Activated T-cell treated with anti-CD3 and anti-CD28 coated beads for 1 hour (primary cell): Measurements from ENCODE around the gene NSUN2.
"Not testable (repeated sequence)": the region's sequence is repeated elsewhere in the genome, so short reads cannot be mapped to it uniquely, and the experiment has no call there.

ENCODE experiments used
- DNase-seq: peaks from one replicate; pipeline ENCODE4 v3.0.0-alpha.2; 2020; ENCODE audit warnings: low read depth

Gene NSUN2

DNA sequence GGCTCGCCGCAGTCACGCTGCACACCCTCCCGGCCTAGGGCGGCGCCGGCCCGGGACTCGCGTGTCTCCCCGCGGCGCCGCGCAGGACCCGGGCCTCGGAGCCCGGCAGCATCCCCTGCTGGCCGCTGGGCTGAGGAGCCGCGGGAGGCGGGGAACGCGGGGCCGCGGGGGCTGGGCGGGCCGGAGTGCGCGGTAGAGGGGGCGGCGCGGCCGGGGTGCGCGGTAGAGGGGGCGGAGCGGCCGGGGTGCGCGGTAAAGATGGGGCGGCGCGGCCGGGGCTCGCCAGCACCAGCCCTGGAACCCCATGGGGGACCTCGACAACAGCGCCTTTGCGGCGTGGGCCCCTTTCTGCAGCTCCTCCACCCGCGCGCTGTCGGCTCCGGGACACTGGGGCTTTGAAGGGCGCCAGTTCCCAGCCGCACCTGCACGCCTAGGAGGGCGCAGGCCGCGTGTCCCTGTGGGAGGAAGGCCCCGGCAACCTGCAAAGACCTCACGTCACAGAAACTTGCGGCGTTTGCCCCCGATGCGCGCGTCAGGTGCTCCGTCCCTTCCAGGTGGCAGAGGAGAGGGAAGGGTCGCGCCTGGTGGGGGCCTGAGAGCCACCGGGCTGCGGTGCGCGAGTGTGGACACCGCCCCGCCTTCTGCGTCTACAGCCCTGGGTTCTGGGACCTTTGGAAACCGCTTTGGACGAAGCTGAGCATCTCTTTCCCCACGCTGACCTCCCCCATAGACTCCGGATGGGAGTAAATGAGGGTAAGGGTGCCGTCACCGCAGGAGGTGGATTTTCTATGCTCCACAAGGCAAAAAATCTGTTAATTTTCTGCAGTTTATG lies 49.6 kb downstream of the NSUN2 start:
- DNase-seq, result no peak

DNA sequence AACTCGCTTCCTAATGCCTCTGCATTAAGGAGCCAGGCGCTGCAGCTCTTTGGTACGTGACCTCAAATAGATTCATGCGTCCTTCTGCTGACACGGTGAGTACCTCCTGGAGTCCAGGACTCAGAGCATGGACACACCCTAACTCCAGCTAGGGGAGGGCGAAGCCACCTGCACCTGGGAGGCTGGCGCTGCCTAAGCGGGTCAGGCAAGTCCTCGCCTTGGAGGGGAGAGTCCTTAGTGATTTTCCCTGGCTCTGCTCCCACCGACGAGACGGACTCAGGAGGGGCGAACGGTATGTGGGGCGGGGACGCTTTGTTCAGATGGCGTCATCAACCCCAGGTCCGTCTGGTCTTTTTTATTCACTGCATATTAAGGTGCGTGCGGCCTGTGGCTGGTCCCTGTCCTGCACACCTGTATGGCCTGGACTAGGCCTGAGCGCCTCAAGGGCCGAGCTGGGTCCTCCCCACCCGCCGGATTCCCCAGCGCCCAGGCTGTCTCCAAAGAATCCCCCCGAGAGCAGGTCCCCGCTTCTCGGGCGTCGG lies 50.3 kb downstream of the NSUN2 start:
- DNase-seq, result no peak

DNA sequence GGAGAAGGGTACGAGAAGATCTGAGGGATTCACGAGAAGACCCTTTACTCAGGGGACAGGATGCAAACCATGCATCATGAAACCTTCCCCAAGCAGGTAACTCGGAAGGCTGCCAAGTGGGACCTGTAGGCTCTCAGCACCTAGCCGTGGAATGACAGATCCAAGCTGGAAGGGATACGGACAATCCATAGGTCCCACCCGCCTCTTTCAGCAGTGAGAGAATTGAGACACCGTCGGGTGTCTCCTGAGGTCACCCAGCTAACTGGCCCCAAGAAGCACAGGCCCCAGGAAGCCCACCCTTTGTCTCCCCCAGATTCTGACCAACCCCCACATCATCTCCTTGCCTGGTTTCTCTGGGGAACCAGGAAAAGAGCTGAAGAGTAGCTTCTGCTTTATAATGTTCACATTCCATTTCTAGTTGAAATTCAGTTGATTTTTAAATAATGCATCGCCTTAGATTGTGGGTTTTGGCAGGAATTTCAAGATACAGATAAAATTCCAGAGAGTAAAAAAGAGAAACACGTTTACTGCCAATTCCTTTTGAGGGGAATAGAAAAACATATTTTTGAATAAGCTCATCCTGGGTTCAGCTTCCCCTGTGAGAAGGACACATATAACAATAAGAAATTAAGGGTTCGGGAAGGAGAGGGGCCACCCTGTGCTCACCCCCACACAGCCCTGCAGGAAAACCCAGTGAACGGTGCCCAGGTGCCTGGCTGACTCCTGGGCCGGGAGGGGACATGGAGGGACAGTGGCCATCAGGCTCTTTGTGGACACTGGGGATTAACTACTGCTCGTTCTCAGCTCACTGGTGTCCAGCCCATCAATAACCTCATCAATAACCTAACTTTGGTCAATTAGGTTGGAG lies 51.1 kb downstream of the NSUN2 start:
- DNase-seq, result no peak

DNA sequence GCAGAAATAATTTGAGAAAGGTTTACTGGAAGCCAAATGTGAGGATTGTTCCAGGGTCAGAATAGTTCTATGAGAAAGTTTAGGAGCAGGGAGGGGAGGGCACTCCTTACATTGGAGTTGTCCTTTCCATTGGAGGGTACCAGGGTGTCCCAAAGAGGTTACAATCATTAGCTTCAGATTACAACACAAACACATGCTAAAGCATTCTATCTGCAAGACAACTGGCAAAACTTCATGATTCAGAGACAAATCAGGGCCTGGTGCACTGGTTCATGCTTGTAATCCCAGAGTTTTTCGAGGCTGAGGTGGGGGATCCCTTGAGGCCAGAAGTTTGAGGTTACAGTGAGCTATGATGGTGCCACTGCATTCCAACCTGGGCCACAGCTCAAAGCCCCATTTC lies 51.8 kb downstream of the NSUN2 start:
- no peak for DNase-seq

DNA sequence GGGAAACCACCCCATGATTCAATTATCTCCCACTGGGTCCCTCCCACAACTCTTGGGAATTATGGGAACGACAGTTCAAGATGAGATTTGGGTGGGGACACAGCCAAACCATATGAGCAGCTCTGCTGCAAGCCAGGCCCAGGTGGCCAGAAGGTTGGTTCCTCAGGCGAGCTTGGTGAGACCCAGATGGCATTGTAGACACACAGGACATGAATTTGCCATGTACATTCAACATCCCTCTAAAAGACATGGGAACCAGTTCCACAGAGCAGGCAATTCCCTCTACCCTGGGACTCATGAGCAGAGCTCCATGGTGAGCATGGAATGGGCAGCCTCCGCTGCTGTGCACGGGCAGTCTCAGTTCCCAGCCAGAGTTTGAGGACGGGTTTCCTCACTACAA lies 53.3 kb downstream of the NSUN2 start:
- no peak for DNase-seq

DNA sequence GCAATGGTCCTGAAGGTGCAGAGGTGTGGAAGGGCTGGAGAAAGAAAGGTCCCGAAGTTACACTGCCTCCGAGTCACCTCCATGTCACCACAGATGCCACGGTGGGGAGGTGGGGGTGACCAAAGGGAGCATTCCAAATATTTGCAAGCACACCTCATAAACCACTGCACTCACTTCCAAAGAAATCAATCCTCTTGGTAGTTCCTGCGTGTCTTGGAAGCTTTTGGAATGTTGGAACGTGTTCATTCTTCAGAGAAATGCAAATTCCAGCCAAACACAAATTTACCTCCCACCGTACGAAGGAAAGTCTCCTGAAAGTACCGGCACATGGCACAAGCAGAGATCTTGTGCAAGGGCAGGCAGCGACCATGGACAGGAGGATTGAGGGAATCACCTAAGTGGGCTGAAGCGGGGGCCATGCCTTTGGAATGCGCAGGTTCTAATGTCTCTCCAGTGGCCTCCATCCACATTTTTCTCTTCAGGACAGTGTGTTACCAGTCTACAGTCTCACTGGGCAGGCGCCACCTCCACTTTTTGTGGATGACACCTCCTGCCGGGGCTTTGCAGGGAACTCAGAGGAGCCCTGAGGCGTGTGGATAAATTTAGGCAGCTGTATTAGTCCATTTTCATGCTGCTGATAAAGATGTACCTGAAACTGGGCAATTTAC lies 54.0 kb downstream of the NSUN2 start:
- no peak for DNase-seq

DNA sequence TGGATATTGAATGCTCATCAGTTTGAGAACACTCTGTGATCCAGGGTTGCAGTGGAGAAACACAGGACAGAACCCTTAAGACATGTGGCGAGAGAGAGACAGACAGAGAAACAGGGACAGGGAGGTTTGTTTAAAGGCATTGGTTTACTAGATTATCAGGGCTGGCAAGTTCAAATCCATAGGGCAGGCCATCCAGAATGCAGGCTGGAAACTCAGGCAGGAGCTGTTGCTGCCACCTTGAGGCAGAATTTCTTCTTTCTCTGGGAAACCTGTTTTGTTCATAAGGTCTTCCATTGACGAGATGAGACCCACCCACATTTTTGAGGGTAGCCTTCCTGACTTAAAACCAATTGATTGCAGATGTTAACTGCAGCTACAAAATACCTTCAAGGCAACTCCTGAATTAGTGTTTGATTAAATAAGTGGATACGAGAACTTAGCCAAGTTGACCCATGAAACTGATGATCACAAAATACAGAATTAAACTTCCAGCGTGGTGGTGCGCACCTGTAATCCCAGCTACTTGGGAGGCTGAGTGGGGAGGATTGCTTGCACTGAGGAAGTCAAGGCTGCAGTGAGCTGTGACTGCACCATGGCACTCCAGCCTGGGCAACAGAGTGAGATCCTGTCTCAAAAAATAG lies 55.9 kb downstream of the NSUN2 start:
- DNase-seq, result no peak

DNA sequence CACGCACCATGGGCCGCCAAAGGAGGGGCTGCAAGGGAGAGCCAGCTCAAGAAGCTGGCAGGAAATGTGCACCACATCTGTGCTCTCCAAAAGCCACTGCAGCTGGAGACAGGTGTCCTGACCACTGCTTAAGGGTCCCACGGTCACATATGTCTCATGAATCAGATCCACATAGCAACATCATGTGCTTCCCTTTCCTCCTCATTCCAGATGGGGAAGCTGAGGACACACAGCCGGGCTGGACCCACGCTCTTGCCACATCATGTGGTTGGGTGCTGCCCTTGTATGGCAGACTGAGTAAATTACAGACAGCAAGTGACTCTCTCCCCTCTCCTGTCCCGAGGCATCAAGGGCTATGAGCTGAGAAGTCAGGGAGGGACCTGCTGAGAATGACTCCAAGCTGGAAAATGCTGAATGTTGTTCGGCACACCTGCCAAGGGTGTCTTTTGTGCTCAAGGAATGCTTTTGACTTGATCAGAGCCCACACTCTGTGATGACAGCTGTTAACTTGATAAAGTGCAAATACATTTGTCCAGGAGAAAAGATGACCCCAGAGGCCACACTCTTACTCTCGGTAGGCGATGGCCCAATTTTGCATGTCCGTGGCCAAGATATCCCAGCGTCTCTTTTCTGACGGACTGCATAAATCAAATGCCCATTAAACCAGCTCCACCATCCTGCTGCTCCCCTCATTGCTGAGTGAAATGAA lies 58.2 kb downstream of the NSUN2 start:
- DNase-seq, result no peak

DNA sequence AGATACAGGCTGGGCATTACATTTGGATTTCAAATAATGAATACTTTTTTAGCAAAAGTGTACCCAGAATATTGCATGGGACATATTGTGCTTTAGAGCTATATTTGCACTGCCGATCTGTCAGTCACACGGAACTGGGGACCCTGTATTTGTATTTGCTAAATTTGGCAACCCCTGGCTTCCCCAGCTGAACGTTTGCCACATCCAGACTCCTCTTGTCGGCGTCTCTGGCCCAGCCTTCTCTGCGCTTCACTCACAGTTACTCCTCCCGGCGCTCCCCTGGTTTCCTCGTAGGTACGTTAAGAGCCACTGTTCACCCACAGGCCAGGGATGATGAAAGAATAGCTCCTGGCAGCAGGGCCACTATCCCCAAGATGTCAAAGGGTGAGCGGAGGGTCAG lies 58.7 kb downstream of the NSUN2 start:
- DNase-seq, result no peak

DNA sequence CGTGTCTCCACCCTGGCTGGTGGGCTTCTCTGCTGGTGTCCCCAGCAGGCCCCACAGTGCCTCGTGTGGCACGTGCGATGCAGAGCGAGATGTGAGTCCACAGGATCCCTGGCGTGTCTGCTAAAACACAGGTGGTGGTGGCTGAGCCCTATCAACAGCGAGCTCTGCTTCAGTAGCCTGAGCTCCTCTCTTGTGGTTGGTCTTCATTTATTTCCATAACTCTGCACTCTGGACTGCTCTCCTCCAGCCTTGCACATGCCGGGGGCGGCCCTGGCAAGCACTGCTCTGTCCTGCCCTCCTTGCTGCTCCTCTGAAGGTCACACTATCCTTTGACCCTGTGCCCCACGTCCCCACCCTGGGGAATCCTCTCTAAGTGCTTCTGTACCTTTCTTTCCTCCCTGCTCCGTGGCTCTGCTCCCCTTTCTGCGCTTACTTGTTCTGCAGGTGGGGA lies 59.2 kb downstream of the NSUN2 start:
- DNase-seq, result no peak

DNA sequence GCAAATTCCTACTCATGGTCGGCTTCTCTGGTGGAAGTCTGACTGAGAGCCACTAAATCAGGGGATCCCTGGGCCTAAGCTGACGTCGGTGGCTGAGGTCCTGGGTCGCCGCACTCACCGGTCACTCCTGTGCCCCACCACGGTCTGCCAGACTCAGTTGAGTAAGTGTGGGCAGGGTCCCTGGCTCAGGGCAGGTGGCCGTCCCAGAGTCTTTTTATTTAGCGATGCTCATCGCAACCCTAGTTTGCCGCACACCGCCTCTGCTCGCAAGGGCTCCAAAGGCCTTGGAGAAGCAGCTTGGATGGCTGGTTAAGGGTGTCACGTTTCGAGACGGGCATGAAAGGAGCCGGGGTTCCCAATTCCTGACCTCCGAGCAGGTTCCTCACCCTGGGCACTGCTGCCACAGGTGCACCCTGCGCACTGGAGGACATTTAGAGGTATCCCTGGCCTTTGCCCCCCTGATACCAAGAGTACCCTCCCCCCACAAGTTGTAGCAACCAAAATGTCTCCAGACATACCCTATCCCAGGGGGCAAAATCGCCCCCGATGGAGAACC lies 59.9 kb downstream of the NSUN2 start:
- DNase-seq, result no peak

DNA sequence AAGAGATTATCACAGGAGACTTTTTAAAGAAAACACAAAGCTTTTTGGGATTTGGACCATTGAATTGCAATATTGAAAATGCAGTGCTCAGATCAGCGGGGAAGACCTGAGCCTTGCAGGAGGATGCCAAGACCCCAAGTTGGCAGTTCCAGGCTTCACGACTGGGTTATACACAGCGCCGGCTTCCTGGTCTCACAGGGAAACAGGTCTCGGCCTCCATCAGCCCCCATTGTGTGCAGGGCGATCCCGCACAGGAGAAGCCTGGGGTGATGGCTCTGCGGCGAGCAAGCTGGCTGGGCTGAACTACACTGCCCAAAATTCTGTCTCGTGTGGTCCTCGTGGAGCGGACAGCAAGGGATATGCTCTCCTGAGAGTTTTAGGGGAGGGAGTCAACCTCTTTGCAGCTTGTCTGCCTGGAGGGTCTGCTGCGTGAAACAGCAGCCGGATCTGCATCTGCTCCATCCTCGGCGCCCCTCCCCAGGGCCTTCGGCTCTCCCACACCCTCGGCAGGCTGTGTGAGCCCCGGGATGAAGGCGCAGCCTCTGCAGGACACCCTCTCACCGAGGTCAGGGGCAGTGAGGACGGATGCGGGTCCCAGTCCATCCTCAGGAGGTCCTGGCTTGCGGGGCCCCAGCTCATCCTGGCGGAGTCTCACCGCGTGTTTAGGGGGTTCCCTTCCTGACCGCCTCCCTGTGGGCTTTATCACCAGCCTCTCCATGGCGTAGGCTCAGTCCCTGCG lies 60.6 kb downstream of the NSUN2 start:
- no peak for DNase-seq

DNA sequence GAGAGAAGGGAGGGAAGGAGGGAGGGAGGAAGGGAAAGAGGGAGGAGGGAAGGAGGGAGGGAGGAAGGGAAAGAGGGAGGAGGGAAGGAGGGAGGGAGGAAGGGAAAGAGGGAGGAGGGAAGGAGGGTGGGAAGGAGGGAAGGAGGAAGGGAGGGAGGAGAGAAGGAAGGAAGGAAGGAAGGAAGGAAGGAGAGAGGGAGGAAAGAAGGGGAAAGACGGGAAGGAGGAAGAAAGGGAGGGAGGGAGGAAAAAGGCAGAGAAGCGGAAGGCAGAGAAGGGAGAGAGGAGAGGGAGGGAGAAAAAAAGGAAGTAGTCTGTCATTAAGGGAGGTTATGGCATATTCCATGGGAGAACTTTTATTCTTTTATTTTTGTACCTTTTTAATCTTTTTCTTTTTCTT lies 61.2 kb downstream of the NSUN2 start:
- not testable (repeated sequence) for DNase-seq

DNA sequence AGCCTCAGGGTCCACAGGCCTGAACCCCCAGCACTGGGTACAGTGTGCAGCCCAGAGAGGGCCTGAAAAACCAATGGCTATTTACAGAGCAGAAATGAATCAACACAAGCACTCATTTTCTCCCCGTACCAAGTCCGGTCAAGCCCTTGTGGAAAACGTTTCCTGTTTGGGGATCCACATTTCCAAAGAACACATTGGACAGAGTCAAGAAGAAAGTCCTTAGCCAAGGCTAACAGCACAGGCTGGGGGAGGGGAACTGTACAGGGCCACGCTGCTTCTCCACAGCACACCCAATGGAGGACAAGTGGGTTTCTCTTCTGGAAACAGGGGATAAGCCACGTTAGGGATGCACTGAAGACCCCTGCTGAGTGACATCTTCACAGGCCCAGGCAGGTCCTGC lies 62.3 kb downstream of the NSUN2 start:
- DNase-seq, result no peak

DNA sequence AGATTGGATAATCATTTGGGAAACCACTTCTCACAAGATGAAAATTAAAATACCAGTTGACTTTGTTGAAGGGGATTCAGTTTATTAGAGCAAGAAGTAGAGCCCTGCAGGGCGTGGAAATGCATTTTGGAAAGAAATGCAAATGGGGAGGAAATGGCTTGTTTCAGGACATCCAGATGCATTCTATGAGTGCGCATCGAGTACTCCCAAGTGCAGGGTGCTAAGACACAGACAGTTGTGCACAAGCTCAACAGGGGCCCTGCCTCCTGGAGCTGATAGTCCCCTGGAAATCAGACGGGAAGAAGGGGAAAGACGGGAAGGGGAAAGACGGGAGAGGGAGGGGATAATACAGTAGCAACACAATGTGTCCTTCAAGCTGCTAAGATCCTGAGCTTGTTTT lies 64.0 kb downstream of the NSUN2 start:
- DNase-seq, result no peak

DNA sequence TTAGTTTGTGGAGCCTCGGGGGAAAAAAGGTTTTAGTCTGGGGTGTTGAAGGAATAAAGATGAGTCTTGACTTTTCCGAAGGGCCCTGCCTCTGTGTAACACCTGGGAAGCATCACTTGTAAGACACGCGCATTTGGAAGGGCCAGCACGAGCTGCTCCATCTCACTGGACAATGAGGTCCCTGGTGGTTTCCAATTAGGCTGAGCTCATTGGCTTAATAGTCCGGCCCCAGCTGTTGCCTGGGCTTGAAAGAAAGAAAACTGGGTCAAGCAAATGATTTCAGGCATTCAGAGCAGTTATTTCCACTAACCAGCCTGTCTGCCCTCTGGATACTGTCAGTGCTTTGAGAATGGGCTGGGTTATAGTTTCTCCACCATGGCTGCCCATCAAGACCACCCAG lies 64.5 kb downstream of the NSUN2 start:
- no peak for DNase-seq

DNA sequence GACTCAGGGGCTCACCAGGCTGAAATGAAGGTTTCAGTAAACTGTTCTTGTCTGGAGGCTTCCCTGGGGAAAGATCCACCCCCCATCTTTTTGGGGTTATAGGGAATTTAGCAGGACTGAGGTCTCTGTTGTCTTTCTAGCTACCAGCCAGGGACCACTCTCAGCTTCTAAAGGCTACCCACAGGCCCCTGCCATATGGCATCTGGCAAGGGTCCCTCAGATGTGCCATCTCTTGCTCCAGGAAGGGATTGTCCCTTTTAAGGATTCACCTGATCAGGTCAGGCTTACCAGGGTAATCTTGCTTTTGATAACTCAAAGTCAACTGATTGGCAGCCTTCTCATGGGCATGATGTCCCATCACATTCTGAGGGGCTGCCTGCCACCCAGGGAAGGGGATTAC lies 65.0 kb downstream of the NSUN2 start:
- DNase-seq, result no peak

DNA sequence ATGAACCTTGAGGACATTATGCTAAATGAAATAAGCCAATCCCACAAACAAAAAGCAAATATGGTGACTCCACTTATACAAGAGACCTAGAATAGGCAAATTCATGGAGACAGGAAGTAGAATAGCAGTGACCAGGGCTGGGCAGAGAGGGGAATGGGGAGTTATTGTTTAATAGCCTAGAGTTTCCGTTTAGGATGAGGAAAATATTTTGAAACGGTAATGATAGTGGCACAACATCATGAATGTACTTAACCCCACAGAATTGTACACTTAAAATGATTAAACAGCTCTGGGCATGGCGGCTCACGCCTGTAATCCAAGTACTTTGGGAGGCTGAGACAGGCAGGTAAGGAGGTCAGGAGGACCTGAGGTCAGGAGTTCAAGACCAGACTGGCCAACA lies 65.8 kb downstream of the NSUN2 start:
- no peak for DNase-seq

DNA sequence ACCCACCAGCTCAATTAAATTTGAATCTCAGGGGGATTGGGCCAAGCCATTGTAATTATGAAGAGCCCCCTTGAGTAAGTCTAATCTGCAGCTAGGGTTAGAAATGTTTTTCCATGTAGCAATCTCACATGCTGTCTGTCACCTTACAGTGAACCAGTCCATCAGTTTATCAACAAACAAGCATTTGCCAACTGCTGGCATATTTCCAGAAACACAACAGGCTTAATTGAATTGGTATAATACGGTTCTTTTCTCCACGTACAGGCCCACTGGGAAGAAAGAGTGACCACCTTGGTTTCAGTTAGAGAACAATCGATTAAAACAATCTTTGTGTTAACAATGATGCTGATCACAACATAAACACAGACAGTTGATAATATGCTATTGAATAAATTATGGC lies 67.4 kb downstream of the NSUN2 start:
- no peak for DNase-seq
